BJ (cell line): Measurements from ENCODE around the gene GUF1. TPM values are rescaled to one million over a fixed set of nuclear protein-coding genes. Genes with fewer than 3 reads are reported as not detected.

ENCODE experiments used
- CTCF ChIA-PET: fragments of 350-600 bp; formaldehyde crosslinking; extraction: SDS; loops from one replicate; lab custom pipeline; 2021; ENCODE audit warnings: antibody characterized with exemption, inconsistent platforms; lab: Yijun Ruan, JAX
- POLR2A ChIA-PET: fragments of 300-600 bp; sonication (Branson Sonifier 250); formaldehyde crosslinking; extraction: SDS; loops from one replicate; lab custom pipeline; 2021; ENCODE audit warnings: antibody characterized with exemption; lab: Charles Lee
- DNase-seq: peaks from one replicate; pipeline ENCODE4 v3.0.0-alpha.2; 2011; ENCODE audit warnings: low read depth
- H3K27me3 ChIP-seq: 2 replicates; pipeline ENCODE4 v1.6.0; 2011; ENCODE audit warnings: low read length; ENCODE audit not compliant: control insufficient read depth, insufficient read depth
- H3K36me3 ChIP-seq: 2 replicates; pipeline ENCODE4 v1.5.1; 2011; ENCODE audit warnings: low read length; ENCODE audit not compliant: control insufficient read depth, insufficient read depth
- H3K4me3 ChIP-seq: 2 replicates; pipeline ENCODE4 v1.5.1; 2011; ENCODE audit warnings: low read depth, mild to moderate bottlenecking, control low read depth, low read length
- CTCF ChIP-seq: IDR thresholded peaks from 2 replicates; pipeline ENCODE4 v1.5.1; 2011; ENCODE audit warnings: low read depth, mild to moderate bottlenecking, control low read depth, inconsistent platforms, low read length, moderate library complexity; ENCODE audit not compliant: insufficient read depth
- polyA plus RNA-seq: library from polyadenylated mRNA; depleted of rRNA; stranded (reverse); fragments of >200 nt; gene quantifications from 2 replicates; pipeline ENCODE4 v1.2.3, GENCODE V29; 2011; rRNA removed

Gene GUF1
- polyA plus RNA-seq, 1 experiment: 6.5 TPM

GRCh38 chr4:44736900-44737299 lies 58.7 kb downstream of the GUF1 start:
- ChIA-PET POLR2A (no interaction called here), CTCF (no interaction called here)
- TF ChIP-seq CTCF: no peak
- no peak for DNase-seq
- Histone ChIP-seq H3K27me3 (no peaks in the 10 kb centered on the region; the same call in 1 of the 2 replicates), H3K4me3 (no peak overlapping the region), H3K36me3 (no peaks in the 10 kb centered on the region)

GRCh38 chr4:44738615-44739014 lies 60.4 kb downstream of the GUF1 start:
- TF ChIP-seq CTCF: peak; percentile 40
- CTCF ChIA-PET: interaction anchor here (0.9 kb wide), 1 partner anchor 32 kb away, joined by 3 read pairs; no protein-coding TSS in a partner anchor
- Histone ChIP-seq H3K27me3 (no peaks in the 10 kb centered on the region; the same call in 1 of the 2 replicates), H3K36me3 (no peaks in the 10 kb centered on the region), H3K4me3 (no peak overlapping the region)
- POLR2A ChIA-PET: no interaction called here
- DNase-seq: no peak

GRCh38 chr4:44740201-44740600 lies 62.0 kb downstream of the GUF1 start:
- ChIA-PET CTCF (interaction anchor here (1.0 kb wide), 1 partner anchor 13 kb away, joined by 4 read pairs; the partner anchor contains the start of gene GNPDA2), POLR2A (no interaction called here)
- Histone ChIP-seq H3K36me3 (no peaks in the 10 kb centered on the region), H3K4me3 (no peak overlapping the region), H3K27me3 (no peaks in the 10 kb centered on the region; the same call in 1 of the 2 replicates)
- TF ChIP-seq CTCF: no peak
- no peak for DNase-seq

Other genes starting within 250 kb of the GUF1 start
- not detected in 2 replicates for gene KCTD8, start 229.6 kb upstream of the GUF1 start, polyA plus RNA-seq
- gene YIPF7, start 26.8 kb upstream of the GUF1 start, polyA plus RNA-seq: not detected in 2 replicates
- gene GNPDA2, start 48.1 kb downstream of the GUF1 start, polyA plus RNA-seq: 9.2 and 18.3 TPM in 2 replicates